HG03045 (cell line): Measurements from ENCODE around the gene FOXA1.
"Not testable (repeated sequence)": the region's sequence is repeated elsewhere in the genome, so short reads cannot be mapped to it uniquely, and the experiment has no call there.

Source experiments
- ATAC-seq: cut with Tn5 transposase; IDR thresholded peaks from one replicate; pipeline ENCODE4 v1.9.1; 2021; ENCODE audit warnings: mild to moderate bottlenecking, moderate library complexity; ENCODE audit not compliant: unreplicated experiment

Gene FOXA1

GRCh38 chr14:37563189-37563588, 31.9 kb downstream of the FOXA1 start:
- no peak for ATAC-seq

GRCh38 chr14:37559386-37559785, 35.7 kb downstream of the FOXA1 start:
- no peak for ATAC-seq

GRCh38 chr14:37558740-37559139, 36.3 kb downstream of the FOXA1 start:
- ATAC-seq = no peak

GRCh38 chr14:37555596-37555995, 39.5 kb downstream of the FOXA1 start:
- not testable (repeated sequence) for ATAC-seq

- ATAC-seq = no peak
Observed at GRCh38 chr14:37553935-37554550, 41.0 kb downstream of the FOXA1 start.

- ATAC-seq = no peak
Observed at GRCh38 chr14:37551119-37551518, 43.9 kb downstream of the FOXA1 start.

- no peak for ATAC-seq
Observed at GRCh38 chr14:37550511-37550910, 44.5 kb downstream of the FOXA1 start.

GRCh38 chr14:37546621-37547447, 48.2 kb downstream of the FOXA1 start:
- ATAC-seq = no peak

- ATAC-seq = no peak
Observed at GRCh38 chr14:37545174-37545573, 49.9 kb downstream of the FOXA1 start.

- no peak for ATAC-seq
Observed at GRCh38 chr14:37544407-37544806, 50.6 kb downstream of the FOXA1 start.

- ATAC-seq = no peak
Observed at GRCh38 chr14:37539992-37540391, 55.1 kb downstream of the FOXA1 start.
